Ishikawa (cell line): ENCODE results near the gene ABCA2.

Experiments
- CEBPB ChIP-seq: IDR thresholded peaks from 2 replicates; pipeline ENCODE4 v1.6.1; 2012
- CREB1 ChIP-seq: IDR thresholded peaks from 2 replicates; pipeline ENCODE4 v1.6.1; 2012; ENCODE audit warnings: low read depth
- EGR1 ChIP-seq: IDR thresholded peaks from 2 replicates; pipeline ENCODE4 v1.6.1; 2012
- EP300 ChIP-seq: IDR thresholded peaks from 2 replicates; pipeline ENCODE4 v1.6.1; 2012; ENCODE audit warnings: borderline replicate concordance
- FOXM1 ChIP-seq: IDR thresholded peaks from 2 replicates; pipeline ENCODE4 v1.6.1; 2012; ENCODE audit warnings: low read depth, borderline replicate concordance
- MAX ChIP-seq: IDR thresholded peaks from 2 replicates; pipeline ENCODE4 v1.6.1; 2012
- NFIC ChIP-seq: IDR thresholded peaks from 2 replicates; pipeline ENCODE4 v1.6.1; 2012
- RAD21 ChIP-seq: IDR thresholded peaks from 2 replicates; pipeline ENCODE4 v1.6.1; 2012; ENCODE audit warnings: low read depth
- REST ChIP-seq: IDR thresholded peaks from 2 replicates; pipeline ENCODE4 v1.6.1; 2012; ENCODE audit warnings: low read depth, mild to moderate bottlenecking
- TAF1 ChIP-seq: IDR thresholded peaks from 2 replicates; pipeline ENCODE4 v1.6.1; 2012; ENCODE audit warnings: low read depth, mild to moderate bottlenecking
- TCF12 ChIP-seq: IDR thresholded peaks from 2 replicates; pipeline ENCODE4 v1.6.1; 2012; ENCODE audit warnings: low read depth
- TEAD4 ChIP-seq: IDR thresholded peaks from 2 replicates; pipeline ENCODE4 v1.6.1; 2012
- USF1 ChIP-seq: IDR thresholded peaks from 2 replicates; pipeline ENCODE4 v1.6.1; 2012
- YY1 ChIP-seq: IDR thresholded peaks from 2 replicates; pipeline ENCODE4 v1.6.1; 2012; ENCODE audit warnings: low read depth
- ZBTB7A ChIP-seq: IDR thresholded peaks from 2 replicates; pipeline ENCODE4 v1.6.1; 2012; ENCODE audit warnings: low read depth

The ABCA2 gene

GRCh38 chr9:136957901-136958300 is 70.1 kb downstream of the ABCA2 start:
- no peak for TF ChIP-seq EGR1

- no peak for TF ChIP-seq MAX
- no peak for TF ChIP-seq REST
- TF ChIP-seq CREB1 = no peak
- no peak for TF ChIP-seq TCF12
- no peak for TF ChIP-seq FOXM1
- TF ChIP-seq EP300 = no peak
- TF ChIP-seq YY1 = no peak
- no peak for TF ChIP-seq CEBPB
- TF ChIP-seq TAF1 = no peak
- TF ChIP-seq NFIC = no peak
- TF ChIP-seq ZBTB7A = no peak
- TF ChIP-seq USF1 = no peak
- TF ChIP-seq EGR1 = no peak
- TF ChIP-seq RAD21 = no peak
- TF ChIP-seq TEAD4 = no peak
Observed at GRCh38 chr9:136957461-136957860, 70.6 kb downstream of the ABCA2 start.
